Parathyroid adenoma (tissue), 2 donors: ENCODE data around the gene ARHGAP26.
A peak's percentile ranks its signal among the peaks of the same experiment; 100 is the strongest.

Source experiments
- H2AFZ ChIP-seq: fragments of 300-600 bp; sonication (generic); one replicate; pipeline ENCODE4 v1.7.0; 2017; ENCODE audit warnings: antibody characterized with exemption, mild to moderate bottlenecking
- H3K27ac ChIP-seq: fragments of 300-600 bp; sonication (generic); one replicate; pipeline ENCODE4 v1.7.0; 2017
- H3K27me3 ChIP-seq: fragments of 300-600 bp; sonication (generic); one replicate; pipeline ENCODE4 v1.7.0; 2017; ENCODE audit warnings: low read length; ENCODE audit not compliant: control insufficient read depth, insufficient read depth
- H3K36me3 ChIP-seq: fragments of 300-600 bp; sonication (generic); one replicate; pipeline ENCODE4 v1.7.0; 2017; ENCODE audit warnings: low read length; ENCODE audit not compliant: control insufficient read depth, insufficient read depth
- H3K4me1 ChIP-seq: fragments of 300-600 bp; sonication (generic); one replicate; pipeline ENCODE4 v1.7.0; 2017; ENCODE audit warnings: control low read depth
- H3K4me2 ChIP-seq: fragments of 300-600 bp; sonication (generic); one replicate; pipeline ENCODE4 v1.7.0; 2017; ENCODE audit warnings: low read length
- H3K4me3 ChIP-seq: fragments of 300-600 bp; sonication (generic); one replicate; pipeline ENCODE4 v1.7.0; 2017; ENCODE audit warnings: low read depth, low read length
- H3K79me2 ChIP-seq: fragments of 300-600 bp; sonication (generic); one replicate; pipeline ENCODE4 v1.7.0; 2017; ENCODE audit warnings: control low read depth
- H3K9ac ChIP-seq: fragments of 300-600 bp; sonication (generic); one replicate; pipeline ENCODE4 v1.7.0; 2017; ENCODE audit warnings: mild to moderate bottlenecking
- H3K9me3 ChIP-seq: fragments of 300-600 bp; sonication (generic); one replicate; pipeline ENCODE4 v1.7.0; 2017; ENCODE audit warnings: low read length; ENCODE audit not compliant: control insufficient read depth
- TF ChIP-seq, protein P1 (sequence below): fragments of 300-600 bp; sonication (generic); IDR thresholded peaks from one replicate; pipeline ENCODE4 v1.7.0; 2017; ENCODE audit warnings: antibody characterized with exemption, mild to moderate bottlenecking
- donor health status: primary hyperparathyroidism.

ARHGAP26 gene

DNA sequence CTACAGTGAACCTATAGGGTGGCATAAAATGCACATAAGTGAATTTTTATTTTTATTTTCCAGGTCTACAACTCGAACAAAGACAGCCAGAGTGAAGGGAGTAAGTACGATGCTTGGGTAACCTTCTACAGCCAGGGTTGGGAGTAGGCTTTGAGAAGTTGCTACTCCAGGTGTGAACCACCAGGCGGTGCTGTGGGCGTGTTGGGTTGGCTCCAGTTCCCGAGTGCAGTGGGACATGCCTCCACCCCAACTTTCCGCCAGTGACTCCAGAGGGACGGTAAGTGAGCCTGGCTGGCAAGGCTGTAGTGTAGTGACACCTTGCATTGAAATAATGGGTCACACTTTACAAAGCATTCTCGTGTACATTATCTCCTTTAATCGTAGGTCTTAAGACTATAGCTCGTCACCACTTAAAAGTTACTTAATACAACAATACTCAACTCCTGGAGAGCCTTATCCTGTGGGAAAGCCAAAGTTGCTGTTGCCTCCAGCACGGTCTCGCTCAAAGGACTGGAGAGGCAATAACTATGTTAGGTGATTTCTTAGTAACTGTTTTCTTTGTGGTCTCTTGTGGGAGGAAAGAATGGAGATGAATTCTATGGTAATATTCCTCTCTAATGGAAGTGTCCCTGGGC lies 244.0 kb downstream of the ARHGAP26 start:
- H3K4me1 ChIP-seq, result no peaks in the 10 kb centered on the region
- no peaks in the 10 kb centered on the region for H3K9me3 ChIP-seq
- H2AFZ ChIP-seq, result no peak overlapping the region
- H3K4me2 ChIP-seq, result no peak overlapping the region
- TF ChIP-seq, protein P1, sequence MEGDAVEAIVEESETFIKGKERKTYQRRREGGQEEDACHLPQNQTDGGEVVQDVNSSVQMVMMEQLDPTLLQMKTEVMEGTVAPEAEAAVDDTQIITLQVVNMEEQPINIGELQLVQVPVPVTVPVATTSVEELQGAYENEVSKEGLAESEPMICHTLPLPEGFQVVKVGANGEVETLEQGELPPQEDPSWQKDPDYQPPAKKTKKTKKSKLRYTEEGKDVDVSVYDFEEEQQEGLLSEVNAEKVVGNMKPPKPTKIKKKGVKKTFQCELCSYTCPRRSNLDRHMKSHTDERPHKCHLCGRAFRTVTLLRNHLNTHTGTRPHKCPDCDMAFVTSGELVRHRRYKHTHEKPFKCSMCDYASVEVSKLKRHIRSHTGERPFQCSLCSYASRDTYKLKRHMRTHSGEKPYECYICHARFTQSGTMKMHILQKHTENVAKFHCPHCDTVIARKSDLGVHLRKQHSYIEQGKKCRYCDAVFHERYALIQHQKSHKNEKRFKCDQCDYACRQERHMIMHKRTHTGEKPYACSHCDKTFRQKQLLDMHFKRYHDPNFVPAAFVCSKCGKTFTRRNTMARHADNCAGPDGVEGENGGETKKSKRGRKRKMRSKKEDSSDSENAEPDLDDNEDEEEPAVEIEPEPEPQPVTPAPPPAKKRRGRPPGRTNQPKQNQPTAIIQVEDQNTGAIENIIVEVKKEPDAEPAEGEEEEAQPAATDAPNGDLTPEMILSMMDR, result no peak
- H3K36me3 ChIP-seq, result no peaks in the 10 kb centered on the region
- no peaks in the 10 kb centered on the region for H3K27me3 ChIP-seq
- H3K4me3 ChIP-seq, result no peak overlapping the region
- H3K27ac ChIP-seq, result no peak overlapping the region
- H3K9ac ChIP-seq, result no peak overlapping the region
- H3K79me2 ChIP-seq, result no peaks in the 10 kb centered on the region

- Histone ChIP-seq H2AFZ (no peak overlapping the region), H3K79me2 (no peaks in the 10 kb centered on the region), H3K36me3 (no peaks in the 10 kb centered on the region), H3K27me3 (no peaks in the 10 kb centered on the region), H3K4me3 (no peak overlapping the region), H3K9ac (no peak overlapping the region), H3K4me1 (no peaks in the 10 kb centered on the region), H3K27ac (no peak overlapping the region), H3K9me3 (no peaks in the 10 kb centered on the region), H3K4me2 (no peak overlapping the region)
- TF ChIP-seq, protein P1, result peak; percentile 30
Measured at GRCh38 chr5:143016777-143017516, 246.8 kb downstream of the ARHGAP26 start.

- Histone ChIP-seq H3K9ac (no peak overlapping the region), H3K4me2 (no peak overlapping the region), H2AFZ (no peak overlapping the region)
Measured at GRCh38 chr5:143017541-143017940, 247.4 kb downstream of the ARHGAP26 start.

GRCh38 chr5:143017992-143018391 lies 247.8 kb downstream of the ARHGAP26 start:
- Histone ChIP-seq H2AFZ (no peak overlapping the region), H3K36me3 (no peaks in the 10 kb centered on the region), H3K4me2 (no peak overlapping the region), H3K9me3 (no peaks in the 10 kb centered on the region), H3K27me3 (no peaks in the 10 kb centered on the region), H3K4me1 (no peaks in the 10 kb centered on the region), H3K79me2 (no peaks in the 10 kb centered on the region), H3K9ac (no peak overlapping the region), H3K27ac (no peak overlapping the region), H3K4me3 (no peak overlapping the region)
- TF ChIP-seq, protein P1, result no peak

More at GRCh38 chr5:143017541-143017940, 247.4 kb downstream of the ARHGAP26 start:
- Histone ChIP-seq H3K27me3 (no peaks in the 10 kb centered on the region), H3K9me3 (no peaks in the 10 kb centered on the region), H3K79me2 (no peaks in the 10 kb centered on the region), H3K27ac (no peak overlapping the region), H3K4me1 (no peaks in the 10 kb centered on the region), H3K4me3 (no peak overlapping the region), H3K36me3 (no peaks in the 10 kb centered on the region)
- TF ChIP-seq, protein P1, result no peak
